Epithelial cell of esophagus (primary cell): Measurements from ENCODE around the gene MMP11.

Source experiments
- DNase-seq: peaks from one replicate; pipeline ENCODE4 v3.0.0; 2010; ENCODE audit warnings: low read depth
- H3K4me3 ChIP-seq: 2 replicates; pipeline ENCODE4 v1.5.1; 2011; ENCODE audit warnings: mild to moderate bottlenecking, low read length, control low read depth
- TF ChIP-seq, protein P1 (sequence below): IDR thresholded peaks from 2 replicates; pipeline ENCODE4 v1.5.1; 2011; ENCODE audit warnings: low read depth, mild to moderate bottlenecking, low read length, control low read depth, inconsistent platforms; ENCODE audit not compliant: insufficient read depth; ENCODE audit errors: missing control alignments

The MMP11 gene

DNA sequence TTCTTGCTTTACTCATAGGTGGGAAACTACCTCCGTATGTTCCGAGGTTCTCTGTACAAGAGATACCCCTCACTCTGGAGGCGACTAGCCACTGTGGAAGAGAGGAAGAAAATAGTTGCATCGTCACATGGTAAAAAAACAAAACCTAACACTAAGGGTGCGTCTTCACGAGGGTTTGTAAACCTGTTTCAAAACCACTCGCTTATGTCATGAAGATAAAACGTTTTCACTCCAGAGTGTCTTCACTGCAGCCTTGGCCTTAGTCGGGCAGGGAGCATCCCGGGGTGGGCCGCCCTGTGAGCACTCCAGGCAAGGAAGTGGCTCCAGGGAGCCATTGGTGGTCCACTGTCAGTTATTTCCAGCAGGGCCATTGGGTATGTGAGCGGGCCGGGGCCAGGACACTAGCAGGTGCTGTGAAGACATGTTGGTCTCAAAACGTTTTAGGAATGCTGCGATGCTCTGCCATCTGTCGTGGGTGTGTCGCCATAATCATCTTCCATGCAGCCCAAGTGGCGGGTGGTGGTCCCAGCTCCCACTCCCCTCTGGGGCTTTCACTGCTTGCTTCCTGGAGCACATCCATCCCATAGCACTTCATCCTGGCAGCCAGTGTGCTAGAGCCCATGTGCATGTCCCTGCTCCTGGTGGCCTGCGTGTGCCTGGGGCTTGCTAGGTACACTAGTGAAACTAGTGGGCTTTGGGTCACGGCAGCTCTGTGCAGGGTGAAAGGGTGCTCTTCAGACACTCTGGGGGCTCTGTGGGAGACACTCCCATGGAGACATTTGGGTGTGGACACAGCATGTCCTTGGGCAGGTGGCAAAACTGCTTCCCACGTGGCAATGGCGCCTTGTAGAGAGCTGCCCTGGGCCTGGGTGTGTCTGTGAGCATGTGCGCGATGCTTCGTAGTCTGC, 19.3 kb downstream of the MMP11 start:
- H3K4me3 ChIP-seq, result no peak overlapping the region
- TF ChIP-seq, protein P1, sequence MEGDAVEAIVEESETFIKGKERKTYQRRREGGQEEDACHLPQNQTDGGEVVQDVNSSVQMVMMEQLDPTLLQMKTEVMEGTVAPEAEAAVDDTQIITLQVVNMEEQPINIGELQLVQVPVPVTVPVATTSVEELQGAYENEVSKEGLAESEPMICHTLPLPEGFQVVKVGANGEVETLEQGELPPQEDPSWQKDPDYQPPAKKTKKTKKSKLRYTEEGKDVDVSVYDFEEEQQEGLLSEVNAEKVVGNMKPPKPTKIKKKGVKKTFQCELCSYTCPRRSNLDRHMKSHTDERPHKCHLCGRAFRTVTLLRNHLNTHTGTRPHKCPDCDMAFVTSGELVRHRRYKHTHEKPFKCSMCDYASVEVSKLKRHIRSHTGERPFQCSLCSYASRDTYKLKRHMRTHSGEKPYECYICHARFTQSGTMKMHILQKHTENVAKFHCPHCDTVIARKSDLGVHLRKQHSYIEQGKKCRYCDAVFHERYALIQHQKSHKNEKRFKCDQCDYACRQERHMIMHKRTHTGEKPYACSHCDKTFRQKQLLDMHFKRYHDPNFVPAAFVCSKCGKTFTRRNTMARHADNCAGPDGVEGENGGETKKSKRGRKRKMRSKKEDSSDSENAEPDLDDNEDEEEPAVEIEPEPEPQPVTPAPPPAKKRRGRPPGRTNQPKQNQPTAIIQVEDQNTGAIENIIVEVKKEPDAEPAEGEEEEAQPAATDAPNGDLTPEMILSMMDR, result no peak
- DNase-seq, result no peak

- H3K4me3 ChIP-seq, result no peak overlapping the region
- TF ChIP-seq, protein P1, result no peak
- DNase-seq, result no peak
Observed at GRCh38 chr22:23793326-23793725, 20.7 kb downstream of the MMP11 start.

GRCh38 chr22:23796461-23796860, 23.8 kb downstream of the MMP11 start:
- no peak for DNase-seq
- TF ChIP-seq, protein P1, result no peak
- H3K4me3 ChIP-seq, result no peak overlapping the region

- TF ChIP-seq, protein P1, result no peak
- no peak for DNase-seq
- H3K4me3 ChIP-seq, result no peak overlapping the region
Observed at GRCh38 chr22:23800297-23801237, 27.9 kb downstream of the MMP11 start.

DNA sequence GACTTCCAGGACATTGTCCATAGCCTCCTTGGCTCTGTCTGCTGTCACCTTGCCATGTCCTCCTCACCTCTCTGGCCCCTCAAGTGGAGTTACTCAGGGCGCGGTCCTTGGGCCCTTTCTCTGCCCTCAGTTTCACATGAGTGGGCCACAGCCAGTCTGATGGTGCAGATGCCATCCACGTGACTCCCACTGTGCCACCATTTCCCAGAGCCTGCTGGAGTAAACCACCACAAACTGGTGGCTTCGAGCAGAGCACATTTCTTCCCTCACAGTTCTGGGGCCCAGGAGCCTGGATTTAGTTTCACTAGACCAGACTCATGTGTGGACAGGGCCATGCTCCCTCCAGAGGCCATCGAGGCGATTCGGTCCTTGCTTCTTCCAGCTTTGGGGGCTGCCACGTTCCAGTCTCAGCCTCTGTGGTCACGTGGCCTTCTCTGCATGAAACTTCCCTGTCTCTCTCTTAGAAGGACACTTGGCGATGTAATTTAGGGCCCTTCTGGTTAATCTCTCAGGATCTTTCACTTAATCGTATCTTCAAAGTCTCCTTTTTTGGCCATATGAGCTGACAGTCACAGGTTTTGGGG, 28.7 kb downstream of the MMP11 start:
- DNase-seq, result no peak
- TF ChIP-seq, protein P1, result no peak
- H3K4me3 ChIP-seq, result no peak overlapping the region

- DNase-seq, result no peak
- TF ChIP-seq, protein P1, result no peak
- H3K4me3 ChIP-seq, result no peak overlapping the region
Observed at GRCh38 chr22:23801886-23802377, 29.3 kb downstream of the MMP11 start.
